ENCODE measurements around the gene PRSS21.

Gene PRSS21

DNA sequence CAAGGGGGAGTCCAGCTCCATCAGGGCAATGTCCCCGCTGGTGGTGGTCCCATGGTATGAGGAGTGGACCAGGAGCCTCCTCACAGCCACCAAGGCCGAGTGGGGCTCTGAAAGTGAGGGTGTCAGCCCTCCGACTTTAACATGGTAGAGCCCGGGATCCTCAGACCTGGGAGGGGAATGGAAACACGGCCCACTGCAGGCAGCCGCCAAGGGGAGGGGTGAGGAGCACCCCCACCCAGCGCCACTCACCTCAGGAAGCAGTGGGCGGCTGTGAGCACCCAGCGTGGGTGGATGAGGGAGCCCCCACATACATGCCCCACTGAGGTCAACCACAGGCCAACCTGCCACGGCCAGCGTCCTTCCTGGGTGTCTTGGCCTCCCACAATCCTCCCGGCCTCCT, 23.9 kb downstream of the PRSS21 start:
- DNase-seq (ENCODE audit: low read depth in 1 of 2, low spot score in 1 of 2), result no peak

DNA sequence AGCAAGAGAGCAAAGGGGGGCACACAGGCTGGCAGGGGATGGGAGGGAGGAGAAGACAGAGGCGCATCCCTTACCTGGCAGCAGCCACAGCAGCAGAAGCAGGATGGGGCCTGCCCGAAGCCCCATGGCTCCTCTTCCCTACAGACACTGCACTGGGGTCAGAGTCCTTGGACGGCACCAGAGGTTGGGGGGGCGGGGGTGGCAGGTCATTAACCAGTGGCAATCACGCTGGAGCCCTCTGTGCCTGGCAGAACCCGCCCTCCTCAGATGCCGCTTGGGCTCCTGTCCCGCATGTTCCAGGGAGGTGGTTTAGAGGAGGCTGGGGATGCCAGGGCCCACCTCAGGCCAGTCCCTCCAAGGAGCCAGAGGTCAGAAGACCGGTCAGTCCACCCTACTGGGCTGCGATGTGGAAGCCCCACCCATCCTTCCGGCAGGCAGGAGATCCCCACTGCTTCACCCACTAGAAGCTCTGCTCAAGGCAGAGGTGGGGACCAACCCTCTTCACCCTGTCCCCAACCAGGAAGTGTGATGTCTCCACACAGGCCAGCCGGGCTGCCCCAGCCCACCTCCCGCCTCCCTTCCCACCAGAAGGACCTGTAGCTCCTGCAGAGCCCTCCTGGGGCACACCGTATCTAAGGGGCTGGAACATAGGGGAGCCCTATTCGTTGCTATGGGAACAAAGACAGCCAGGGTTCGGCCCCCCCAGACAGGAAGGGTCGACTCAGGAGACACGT, 24.7 kb downstream of the PRSS21 start:
- DNase-seq (ENCODE audit: low read depth in 1 of 2, low spot score in 1 of 2), result no peak

- peak; percentile 66 to 81 for DNase-seq (ENCODE audit: low read depth in 1 of 2, low spot score in 1 of 2)
Measured at GRCh38 chr16:2842340-2843000, 25.4 kb downstream of the PRSS21 start.

- DNase-seq (ENCODE audit: low read depth in 1 of 2, low spot score in 1 of 2), result no peak
Measured at GRCh38 chr16:2843526-2843925, 26.5 kb downstream of the PRSS21 start.

GRCh38 chr16:2845116-2845515, 28.1 kb downstream of the PRSS21 start:
- no peak for DNase-seq (ENCODE audit: low read depth in 1 of 2, low spot score in 1 of 2)

GRCh38 chr16:2846511-2847310, 29.7 kb downstream of the PRSS21 start:
- no peak for DNase-seq (ENCODE audit: low read depth in 1 of 2, low spot score in 1 of 2)

GRCh38 chr16:2848933-2849725, 32.1 kb downstream of the PRSS21 start:
- no peak for DNase-seq (ENCODE audit: low read depth in 1 of 2, low spot score in 1 of 2)

DNA sequence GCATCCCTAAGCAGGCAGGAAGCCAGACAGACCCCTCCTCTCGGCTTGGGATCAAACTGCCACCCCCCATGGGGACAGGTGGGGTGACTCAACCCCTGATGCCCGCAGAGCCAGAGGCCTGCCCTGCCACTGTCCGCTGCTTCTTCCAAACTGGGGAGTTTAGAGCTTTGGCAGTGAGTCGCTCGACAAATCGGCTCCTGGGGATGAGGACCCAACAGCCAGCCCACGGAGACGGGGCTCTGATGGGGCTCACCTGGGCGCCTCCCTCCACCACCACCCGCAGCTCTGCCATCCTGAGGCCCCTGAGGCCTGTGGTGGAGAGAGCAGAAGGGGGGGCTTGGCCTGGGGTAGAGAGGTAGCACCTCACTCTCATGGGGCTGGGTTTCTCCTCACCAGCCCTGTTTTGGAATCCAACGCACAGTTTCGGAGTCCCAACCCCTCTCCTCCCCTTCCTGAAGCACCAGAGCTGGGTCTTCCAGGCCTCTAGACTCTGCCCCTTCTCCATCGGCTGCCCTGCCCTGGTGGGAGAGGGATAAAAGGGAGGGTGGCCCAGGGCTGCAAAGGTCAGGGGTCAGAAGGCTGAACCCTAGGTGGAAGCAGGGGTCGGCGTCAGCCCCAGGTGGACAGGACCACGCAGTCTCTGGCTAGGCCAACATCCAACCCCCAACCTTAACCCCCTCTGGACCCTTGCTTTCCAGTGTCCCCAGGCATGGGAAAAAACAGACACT, 35.1 kb downstream of the PRSS21 start:
- DNase-seq (ENCODE audit: low read depth in 1 of 2, low spot score in 1 of 2), result no peak

DNA sequence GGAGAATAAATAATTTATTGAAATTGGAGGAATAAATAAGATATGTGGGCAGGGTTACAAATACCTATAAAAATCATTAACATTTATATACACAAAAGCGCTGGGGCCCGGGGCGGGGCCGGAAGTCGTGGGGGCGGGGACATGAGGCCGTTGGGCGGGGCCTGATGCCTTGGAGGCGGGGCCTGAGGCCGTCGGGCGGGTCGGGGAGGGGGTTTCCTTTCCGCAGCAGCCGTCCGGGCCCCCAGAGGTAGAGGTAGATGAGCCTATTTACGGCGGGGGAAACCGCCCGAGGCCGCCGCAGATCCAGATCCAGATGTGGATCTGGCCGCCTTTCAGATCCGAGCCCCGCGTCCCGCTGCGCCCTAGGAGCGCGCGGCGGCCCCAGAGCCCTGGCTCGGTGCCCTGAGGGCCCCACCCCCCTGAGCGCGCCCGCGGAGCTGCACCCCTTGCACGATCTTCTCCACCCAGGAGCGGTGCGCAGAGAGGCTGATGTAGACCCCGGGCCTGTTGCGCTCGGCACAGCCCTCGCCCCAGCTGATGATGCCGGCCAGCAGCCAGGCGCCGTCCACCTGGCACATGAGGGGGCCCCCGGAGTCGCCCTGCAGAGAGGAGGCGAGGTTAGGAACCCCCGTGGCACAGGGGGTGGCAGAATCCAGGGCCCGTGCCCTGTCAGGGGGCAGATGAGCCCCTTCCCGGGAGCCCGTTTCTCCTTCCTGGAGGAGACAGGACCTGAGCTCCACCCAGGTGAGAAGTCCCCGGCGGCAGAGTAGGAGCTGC, 35.9 kb downstream of the PRSS21 start:
- no peak for DNase-seq (ENCODE audit: low read depth in 1 of 2, low spot score in 1 of 2)

- DNase-seq (ENCODE audit: low read depth in 1 of 2, low spot score in 1 of 2), result no peak
Measured at GRCh38 chr16:2853531-2854073, 36.6 kb downstream of the PRSS21 start.

DNA sequence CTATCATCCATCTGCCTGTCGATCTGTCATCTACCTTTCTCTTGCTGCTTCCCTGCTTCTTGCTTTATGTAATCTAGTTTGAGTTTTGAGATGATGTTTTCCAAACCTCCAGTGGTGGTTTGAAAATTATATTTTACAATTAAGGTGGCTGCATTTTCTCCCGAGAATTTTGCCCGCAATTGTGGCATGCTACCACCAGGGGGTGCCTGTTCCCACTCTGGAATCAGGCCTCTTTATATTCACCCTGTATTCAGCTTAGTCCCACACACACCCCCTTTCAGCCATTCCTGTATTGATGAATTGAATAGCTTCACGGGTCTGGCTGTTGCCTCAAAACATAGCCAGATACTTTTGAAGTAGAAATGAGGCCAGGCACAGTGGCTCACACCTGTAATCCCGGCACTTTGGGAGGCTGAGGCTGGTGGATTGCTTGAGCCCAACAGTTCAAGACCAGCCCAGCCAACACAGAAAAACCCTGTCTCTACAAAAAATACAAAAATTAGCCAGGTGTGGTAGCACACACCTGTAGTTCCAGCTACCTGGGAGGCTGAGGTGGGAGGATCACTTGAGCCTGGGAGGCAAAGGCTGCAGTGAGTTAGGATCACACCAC, 37.8 kb downstream of the PRSS21 start:
- DNase-seq (ENCODE audit: low read depth in 1 of 2, low spot score in 1 of 2), result no peak

- DNase-seq (ENCODE audit: low read depth in 1 of 2, low spot score in 1 of 2), result no peak
Measured at GRCh38 chr16:2855536-2855935, 38.5 kb downstream of the PRSS21 start.

GRCh38 chr16:2856061-2856670, 39.1 kb downstream of the PRSS21 start:
- DNase-seq (ENCODE audit: low read depth in 1 of 2, low spot score in 1 of 2), result no peak

GRCh38 chr16:2856686-2857450, 39.8 kb downstream of the PRSS21 start:
- no peak for DNase-seq (ENCODE audit: low read depth in 1 of 2, low spot score in 1 of 2)

DNA sequence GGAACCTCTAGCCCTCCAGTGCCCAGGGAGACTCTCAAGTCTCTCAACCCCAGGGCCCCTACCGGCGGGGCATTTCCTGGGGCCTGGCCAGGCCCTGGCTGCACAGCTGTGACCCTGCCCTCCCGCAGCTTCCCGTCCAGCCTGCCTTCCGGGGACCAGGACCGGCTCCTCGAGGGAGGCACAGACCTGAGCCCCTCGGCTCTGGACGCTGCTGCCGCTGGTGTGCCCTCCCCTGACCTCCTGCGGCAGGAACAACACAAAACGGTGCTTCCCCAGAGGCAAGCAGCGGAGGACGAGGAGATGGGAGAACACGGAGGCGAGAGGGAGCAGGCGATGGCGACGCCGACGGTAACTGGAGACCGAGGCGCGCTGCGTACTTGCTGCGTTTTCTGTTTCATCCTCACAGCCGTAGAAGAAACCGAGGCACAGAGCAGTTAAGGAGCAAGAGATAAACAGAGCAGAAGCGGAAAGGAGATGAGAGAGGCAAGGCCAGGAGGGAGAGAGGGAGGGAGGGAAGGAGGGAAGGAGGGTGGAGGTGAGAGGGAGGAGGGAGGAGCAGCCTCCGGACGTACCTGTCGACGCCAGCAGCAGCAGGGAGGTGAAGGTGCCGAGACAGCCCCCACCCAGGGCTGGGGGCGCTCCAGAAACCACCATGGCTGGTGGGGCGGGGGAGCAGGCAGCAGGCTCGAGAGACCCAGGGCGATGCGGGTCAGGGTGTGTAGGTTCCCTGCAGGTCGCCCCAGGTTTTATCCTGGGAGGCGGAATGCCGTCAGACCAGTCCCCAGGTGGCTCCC, 40.6 kb downstream of the PRSS21 start, which contains the start of gene PRSS22:
TSS of gene PRSS22 (minus strand) at position 720 of the 794 bp plus-strand sequence. CDS start at position 654, 66 bp downstream.
- no peak for DNase-seq (ENCODE audit: low read depth in 1 of 2, low spot score in 1 of 2)

- no peak for DNase-seq (ENCODE audit: low read depth in 1 of 2, low spot score in 1 of 2)
Measured at GRCh38 chr16:2858245-2859025, 41.4 kb downstream of the PRSS21 start.

Data from activated CD4-positive, alpha-beta T cell treated with anti-CD3 and anti-CD28 coated beads, Interleukin-2, amount 50 U/mL, for 24 hours (primary cell).